Fibroblast of the aortic adventitia (primary cell): ENCODE data around the gene SMIM36. TPM values are rescaled to one million over a fixed set of nuclear protein-coding genes. Genes with fewer than 3 reads are reported as not detected.
A peak's percentile ranks its signal among the peaks of the same experiment; 100 is the strongest.

Experiments used
- DNase-seq: peaks from one replicate; pipeline ENCODE4 v3.0.0-alpha.2; 2010; ENCODE audit warnings: low read depth
- H3K4me3 ChIP-seq: 2 replicates; pipeline ENCODE4 v1.5.1; 2011; ENCODE audit warnings: low read depth, mild to moderate bottlenecking, control low read depth, low read length, moderate library complexity
- total RNA-seq: library from RNA; depleted of rRNA; stranded (reverse); fragments of >200 nt; gene quantifications from 2 replicates; pipeline ENCODE4 v1.2.3, GENCODE V29; 2012; ENCODE audit warnings: low replicate concordance
- TF ChIP-seq, protein P1 (sequence below): IDR thresholded peaks from 2 replicates; pipeline ENCODE4 v1.5.1; 2011; ENCODE audit warnings: mild to moderate bottlenecking, low read length, control low read depth, inconsistent platforms; ENCODE audit not compliant: insufficient read depth

SMIM36 gene
- total RNA-seq, 1 donor = not detected

DNA sequence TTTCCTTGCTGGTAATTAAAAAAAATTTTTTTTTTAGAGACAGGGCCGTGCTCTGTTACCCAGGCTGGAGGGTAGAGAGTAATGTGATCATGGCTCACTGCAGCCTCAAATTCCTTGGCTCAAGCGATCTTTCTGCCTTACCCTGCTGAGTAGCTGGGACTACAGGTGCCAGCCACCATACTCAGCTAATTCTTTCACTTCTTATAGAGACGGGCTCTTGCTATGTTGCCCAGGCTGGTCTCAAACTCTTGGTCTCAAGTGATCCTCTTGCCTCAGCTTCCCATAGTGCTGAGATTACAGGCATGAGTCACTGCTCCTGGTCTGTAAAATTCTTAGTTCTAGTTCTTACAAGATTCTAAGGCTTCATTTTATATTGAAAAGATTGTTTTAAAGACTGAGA is 11.1 kb downstream of the SMIM36 start:
- DNase-seq = no peak
- H3K4me3 ChIP-seq = no peak overlapping the region
- TF ChIP-seq, protein P1, sequence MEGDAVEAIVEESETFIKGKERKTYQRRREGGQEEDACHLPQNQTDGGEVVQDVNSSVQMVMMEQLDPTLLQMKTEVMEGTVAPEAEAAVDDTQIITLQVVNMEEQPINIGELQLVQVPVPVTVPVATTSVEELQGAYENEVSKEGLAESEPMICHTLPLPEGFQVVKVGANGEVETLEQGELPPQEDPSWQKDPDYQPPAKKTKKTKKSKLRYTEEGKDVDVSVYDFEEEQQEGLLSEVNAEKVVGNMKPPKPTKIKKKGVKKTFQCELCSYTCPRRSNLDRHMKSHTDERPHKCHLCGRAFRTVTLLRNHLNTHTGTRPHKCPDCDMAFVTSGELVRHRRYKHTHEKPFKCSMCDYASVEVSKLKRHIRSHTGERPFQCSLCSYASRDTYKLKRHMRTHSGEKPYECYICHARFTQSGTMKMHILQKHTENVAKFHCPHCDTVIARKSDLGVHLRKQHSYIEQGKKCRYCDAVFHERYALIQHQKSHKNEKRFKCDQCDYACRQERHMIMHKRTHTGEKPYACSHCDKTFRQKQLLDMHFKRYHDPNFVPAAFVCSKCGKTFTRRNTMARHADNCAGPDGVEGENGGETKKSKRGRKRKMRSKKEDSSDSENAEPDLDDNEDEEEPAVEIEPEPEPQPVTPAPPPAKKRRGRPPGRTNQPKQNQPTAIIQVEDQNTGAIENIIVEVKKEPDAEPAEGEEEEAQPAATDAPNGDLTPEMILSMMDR = no peak

DNA sequence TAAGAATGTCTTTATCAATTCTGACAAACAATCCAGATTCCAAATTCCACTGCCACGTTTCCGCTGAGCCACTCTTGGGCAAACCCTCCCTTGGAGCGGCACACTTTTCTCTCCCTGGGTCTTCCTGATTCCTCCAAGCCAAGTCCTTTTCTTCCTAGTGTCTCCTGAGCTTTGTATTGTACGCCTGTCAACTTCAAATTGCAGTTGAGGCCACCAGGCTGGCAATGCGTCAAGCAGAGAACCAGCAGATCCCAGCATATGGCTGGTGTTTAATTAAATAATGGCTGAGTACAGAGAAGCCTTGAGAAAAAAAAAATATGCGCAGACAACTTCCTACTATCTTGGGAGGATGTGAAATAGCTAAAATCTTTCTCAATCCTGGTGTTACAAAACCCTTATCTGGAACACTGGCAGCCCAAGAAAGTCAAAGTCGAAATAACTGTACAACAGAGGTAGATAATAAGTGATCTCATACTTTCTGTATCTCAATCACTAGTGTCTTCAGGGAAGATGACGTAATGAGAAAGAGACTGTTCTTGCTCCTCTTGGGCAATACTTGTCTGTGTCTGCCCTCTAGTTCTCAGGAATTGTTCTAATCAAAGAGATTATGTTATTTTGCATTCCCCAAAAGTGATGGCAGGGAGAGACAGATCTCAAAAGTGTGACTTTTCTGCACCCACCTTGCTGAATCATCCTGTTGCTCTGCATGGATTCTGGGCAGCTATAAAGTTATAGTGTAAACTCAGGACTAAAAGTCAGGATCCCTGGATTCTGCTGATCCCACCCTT is 15.0 kb downstream of the SMIM36 start:
- H3K4me3 ChIP-seq = no peak overlapping the region
- peak; percentile 87 for DNase-seq

DNA sequence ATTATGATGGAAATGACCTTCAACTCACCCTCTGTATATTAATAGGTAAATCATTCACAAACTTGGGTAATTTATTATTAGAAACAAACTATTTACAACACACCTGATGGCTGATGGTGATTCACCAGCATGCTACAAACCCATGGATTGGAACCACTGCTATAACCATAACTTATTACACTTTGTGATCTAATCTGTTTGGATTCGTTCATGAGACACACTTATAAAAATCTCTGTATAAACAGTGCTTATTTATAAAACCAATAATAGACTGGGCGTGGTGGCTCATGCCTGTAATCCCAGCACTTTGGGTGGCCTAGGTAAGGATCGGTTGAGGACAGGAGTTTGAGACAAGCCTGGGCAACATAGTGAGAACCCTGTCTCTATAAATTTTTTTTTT is 16.0 kb downstream of the SMIM36 start:
- no peak overlapping the region for H3K4me3 ChIP-seq
- no peak for DNase-seq
- TF ChIP-seq, protein P1 = no peak

More for the DNA sequence above, 15.0 kb downstream of the SMIM36 start:
- TF ChIP-seq, protein P1 = no peak

DNA sequence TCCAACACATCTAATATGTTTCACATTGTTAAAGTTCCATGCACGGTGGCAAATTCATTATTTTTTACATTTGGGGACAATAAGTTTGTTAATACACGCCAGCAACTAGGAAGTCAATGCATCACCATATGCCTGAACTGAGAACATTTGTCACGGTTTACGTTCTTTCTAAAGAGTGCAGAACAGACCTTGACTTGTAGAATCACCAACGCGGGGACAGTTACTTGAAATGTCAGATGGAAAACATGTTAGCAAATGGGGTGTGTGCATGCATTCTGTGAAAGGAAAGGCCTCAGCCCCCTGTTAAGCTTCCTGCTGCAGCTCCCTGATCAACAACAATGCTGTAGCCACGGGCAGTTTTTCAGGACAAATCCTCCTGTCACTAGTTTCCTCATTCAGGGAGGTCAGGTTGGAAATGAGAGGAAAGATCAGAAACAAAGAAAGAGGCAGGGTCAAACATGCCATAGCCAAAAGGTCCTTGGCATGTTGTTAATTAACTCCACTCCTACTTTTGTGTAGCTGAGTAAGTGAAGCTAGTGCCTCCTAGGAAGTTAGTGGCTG is 18.4 kb downstream of the SMIM36 start:
- TF ChIP-seq, protein P1 = no peak
- no peak overlapping the region for H3K4me3 ChIP-seq
- no peak for DNase-seq

DNA sequence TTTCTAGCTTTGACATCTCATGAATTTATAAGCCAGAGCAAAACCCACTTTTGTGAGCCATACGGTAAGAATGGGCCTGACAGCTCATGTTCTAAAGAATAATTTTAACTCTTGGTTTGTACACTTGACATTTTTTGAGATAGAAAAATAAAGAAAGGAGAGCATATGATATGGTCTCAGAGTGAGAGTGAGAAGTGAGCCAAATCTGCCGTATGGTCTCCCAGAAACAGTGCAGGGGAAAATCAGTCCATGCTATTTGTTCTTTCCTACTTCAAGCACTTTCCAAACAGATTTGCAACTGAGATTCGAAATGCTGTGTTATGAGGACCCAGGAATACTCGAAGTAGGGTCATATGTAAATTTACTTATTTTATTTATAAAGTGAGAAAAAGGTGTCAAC is 20.9 kb downstream of the SMIM36 start:
- TF ChIP-seq, protein P1 = no peak
- H3K4me3 ChIP-seq = no peak overlapping the region
- DNase-seq = no peak

DNA sequence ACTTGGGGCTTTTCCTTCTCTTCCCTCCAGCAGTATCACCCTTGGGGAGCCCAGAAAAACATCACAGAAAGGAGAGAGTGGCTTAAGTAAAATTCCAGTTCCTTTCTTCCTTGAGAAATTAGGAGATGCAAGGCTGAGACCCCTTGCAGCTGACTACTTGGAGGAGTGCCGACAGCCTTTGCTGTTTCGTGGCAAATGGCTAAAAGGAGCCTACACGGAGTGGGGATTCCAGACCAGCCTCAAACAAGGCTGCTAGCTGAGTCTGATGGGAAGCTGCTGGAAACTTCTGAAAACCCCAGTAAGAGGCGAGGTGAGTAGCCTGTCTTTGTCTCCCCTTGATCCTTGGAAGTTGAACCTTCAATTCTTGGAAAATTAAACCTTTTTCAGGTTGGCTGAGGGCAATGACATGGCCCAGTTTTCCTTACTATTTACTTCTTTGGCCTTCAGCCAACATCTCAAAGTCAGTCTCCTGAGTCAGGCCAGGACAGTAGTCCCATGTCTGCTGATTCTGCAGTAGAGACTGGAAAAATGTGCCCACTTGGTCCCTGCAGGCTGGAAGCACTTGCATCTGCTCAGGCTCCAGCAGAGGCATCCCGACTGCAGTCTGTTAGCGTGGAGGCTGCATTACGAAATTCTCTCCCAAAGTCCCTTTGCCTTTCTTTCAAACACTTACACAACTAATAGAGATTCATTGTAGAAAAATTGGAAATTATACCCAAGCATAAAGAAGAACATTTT is 23.4 kb downstream of the SMIM36 start:
- TF ChIP-seq, protein P1 = no peak
- DNase-seq = peak; percentile 22
- H3K4me3 ChIP-seq = no peak overlapping the region
